NCI-H2227 (cell line): ENCODE data around the gene MRPL38.

Experiments used
- DNase-seq: peaks from one replicate; lab custom pipeline; 2025; ENCODE audit not compliant: unreplicated experiment; lab: John Stamatoyannopoulos, UW

The MRPL38 gene

GRCh38 chr17:75904749-75905521, at the start of gene MRPL38:
MRPL38 (minus strand) TSS chr17:75904884; CDS start chr17:75904875, 9 bp downstream.
- DNase-seq, result peak; percentile 98

- no peak for DNase-seq
Observed at GRCh38 chr17:75950855-75951554, 46.3 kb upstream of the MRPL38 start.

- no peak for DNase-seq
Observed at GRCh38 chr17:75950421-75950820, 45.7 kb upstream of the MRPL38 start.

- no peak for DNase-seq
Observed at GRCh38 chr17:75945211-75945610, 40.5 kb upstream of the MRPL38 start.

DNA sequence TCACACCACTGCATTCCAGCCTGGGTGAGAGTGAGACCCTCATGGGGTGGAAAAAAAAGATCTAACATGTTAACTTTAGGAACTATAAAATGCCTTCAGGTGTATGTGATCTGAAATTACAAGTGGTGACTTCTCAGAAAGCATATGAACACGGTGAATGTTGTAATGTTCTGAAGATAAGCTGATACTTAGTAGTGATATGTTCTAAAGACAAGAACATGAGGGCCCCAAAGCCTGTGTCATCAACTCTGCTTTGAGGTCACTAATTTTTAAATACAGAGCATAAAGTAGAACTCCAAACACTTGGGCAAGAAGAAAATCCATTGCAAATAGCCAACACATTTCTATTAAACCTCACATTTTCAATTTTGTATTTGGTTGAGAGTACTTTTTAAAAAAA, 38.8 kb upstream of the MRPL38 start:
- DNase-seq, result no peak

DNA sequence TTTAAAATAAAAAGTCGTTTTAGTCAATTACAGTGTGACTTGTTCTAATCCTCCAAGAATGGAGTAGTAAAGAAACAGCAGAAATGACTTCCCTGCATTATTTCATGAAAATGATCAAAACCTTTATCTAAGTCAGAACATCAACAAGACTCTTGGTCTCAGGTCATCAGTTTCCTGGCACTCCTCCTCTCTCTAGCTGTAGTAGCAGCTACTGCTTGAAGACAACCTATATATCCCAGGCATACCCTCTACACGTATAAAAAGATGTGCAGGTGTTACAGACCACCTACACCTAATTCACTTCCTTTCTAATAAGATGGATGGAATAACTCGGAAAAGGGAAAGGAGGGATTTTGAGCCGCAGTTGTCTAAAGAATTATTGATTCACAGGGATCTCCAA, 37.8 kb upstream of the MRPL38 start:
- no peak for DNase-seq

GRCh38 chr17:75941442-75941819, 36.7 kb upstream of the MRPL38 start:
- no peak for DNase-seq

GRCh38 chr17:75940727-75941441, 36.2 kb upstream of the MRPL38 start, which contains the start of gene FBF1:
FBF1 (minus strand) TSS chr17:75941042; CDS start chr17:75938149, 2,893 bp downstream.
- peak; percentile 97 for DNase-seq

DNA sequence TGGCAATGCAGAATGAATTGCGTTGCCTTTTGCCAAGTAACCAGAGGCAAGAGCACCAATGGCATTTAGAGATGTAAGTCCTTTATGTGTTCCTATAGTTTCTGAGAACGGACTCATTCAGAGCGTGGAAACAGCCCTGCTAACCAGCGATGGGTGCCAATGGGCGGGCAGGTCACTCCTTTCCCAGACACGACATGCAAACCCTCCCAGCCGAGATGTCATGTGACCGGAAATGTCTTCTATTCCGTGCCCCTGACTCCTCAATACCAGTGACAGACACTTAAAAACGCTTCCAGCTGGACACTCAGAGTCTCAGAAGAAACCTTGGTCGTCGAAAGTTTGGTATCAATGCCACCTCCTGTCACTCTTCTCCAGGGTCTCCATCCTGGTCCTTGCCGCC, 33.0 kb upstream of the MRPL38 start:
- no peak for DNase-seq

DNA sequence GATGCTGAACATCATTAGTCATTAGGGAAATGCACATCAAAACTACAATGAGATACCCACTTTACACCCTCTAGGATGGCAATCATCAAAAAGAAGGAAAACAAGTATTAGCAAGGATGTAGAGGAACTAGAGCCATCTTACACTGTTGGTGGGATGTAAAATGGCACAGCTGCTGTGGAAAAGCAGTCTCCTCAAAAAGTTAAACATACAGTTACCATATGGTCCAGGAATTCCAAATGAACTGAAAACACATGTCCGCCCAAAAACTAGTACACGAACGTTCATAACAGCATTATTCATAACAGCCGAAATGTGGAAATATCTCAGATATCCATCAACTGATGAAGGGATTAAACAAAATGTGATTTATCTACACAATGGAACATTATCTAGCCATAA, 29.1 kb upstream of the MRPL38 start:
- no peak for DNase-seq

DNA sequence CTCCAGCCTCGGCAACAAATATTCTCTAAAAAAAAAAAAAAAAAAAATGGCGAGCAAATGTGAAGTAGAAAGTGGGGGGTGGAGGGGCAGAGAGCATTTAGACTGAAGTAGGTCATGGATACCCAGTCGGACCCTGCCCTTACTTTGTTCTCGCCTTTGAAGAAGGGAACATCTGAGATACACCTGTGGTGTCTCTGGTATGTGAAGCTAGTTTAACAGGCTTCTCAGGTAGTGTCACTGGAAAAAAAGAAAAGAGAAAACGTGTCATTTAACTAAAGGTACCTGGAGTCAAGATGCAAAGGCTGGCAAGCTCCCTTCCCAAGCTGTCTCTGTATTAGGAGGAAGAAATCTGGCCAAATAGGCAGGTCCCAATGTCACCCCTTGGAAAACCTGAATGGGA, 28.2 kb upstream of the MRPL38 start:
- DNase-seq, result no peak

DNA sequence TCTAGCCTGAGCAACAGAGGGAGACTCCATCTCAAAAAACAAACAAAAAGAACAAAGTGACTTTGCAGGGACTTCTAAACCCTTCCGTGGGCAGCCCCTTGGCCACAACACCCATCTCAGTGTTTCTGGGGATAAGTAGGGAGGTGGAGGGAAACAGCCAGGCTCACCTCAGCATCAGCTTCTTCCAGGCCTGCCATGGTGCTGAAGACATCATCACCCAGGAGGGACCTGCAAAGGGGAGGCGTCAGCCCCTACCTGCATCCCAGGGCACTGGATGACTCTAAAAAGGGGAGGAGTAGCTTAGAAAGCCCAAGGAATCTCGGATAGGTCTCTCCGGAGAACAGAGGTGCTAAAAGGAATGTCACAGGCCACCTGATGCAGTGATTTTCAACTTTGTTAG, 26.4 kb upstream of the MRPL38 start:
- no peak for DNase-seq

GRCh38 chr17:75927286-75927922, 22.7 kb upstream of the MRPL38 start:
- peak; percentile 18 for DNase-seq

DNA sequence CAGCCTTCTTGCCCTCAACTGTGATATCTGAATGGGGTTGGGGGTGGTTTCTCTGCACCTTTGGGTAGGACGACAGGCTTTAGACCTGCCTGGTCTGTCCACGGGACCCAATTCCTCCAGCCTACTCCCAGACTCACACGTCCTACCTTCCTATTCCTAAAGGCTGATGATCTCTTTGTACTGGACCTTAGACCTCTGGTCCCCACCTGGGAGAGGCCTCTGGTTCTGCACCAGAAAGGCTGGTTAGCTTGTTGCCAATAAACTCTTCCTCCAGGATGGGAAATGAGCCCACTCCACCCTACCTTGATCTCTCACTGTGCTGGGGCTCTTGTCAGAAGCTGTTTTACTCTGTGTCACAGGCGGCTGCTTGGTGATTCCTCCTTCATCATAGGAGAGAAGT, 21.8 kb upstream of the MRPL38 start:
- no peak for DNase-seq

GRCh38 chr17:75925912-75926311, 21.2 kb upstream of the MRPL38 start:
- no peak for DNase-seq

DNA sequence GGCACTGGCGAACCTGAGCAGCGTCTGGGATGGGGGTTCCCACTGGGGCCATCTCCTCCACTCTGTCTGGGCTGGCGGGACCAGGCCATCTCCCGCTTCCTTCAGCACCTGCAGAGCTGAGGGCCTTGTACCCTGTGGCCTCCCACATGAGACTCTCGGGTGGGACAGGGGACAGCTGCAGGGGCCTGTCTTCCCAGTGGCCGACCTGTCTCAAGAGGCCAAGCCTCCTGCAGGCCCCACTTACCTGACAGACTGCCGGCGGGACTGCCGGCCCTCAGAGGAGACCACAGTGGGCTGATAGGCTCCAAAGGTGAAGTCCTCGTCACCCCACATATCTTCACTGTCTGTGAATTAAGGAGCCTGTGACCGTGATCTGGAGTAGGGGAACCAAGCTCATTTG, 20.4 kb upstream of the MRPL38 start:
- DNase-seq, result no peak

DNA sequence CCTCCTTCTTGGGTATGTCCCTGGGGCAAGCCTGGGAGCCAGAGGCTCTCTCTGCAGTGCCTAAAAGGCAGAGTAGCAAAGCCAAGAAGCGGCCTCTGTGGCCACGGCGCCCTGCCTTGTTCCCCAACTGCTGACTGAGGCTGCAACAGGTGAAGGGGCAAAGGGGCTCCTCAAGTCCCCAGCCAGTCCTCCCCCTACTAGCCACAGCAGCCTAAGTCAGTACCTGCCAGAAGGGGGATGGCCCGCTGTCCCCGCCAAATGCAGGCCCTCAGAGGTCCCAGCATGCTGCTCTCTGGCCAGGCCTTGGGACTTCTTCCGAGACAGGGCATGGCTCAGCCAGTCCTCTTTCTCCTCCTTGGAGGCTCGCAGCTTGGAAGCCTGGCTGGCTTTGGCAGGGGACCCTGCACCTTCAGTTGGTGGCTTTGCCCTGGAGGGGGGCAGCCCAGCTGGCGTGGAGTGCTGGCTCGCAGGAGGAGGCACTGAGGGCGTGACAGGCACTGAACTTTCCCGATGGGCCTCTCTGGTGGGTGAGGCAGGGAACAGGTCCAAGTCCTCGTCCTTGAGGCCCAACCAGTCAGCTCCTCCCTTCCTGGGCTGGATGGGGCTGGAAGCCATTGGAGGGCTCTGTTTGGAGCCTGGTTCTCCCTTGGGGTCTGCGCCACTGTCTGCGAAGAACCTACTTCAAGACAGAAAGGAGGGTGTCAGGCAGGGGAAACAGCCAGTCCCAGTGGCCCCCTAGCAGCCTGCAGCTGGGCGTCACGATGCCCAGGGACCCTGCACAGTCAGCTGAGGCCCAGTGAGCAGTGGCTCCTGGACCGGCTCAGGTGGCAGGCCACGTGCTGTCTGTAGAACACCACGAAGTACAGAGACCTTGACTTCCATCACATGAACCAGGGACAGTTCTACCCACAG, 18.5 kb upstream of the MRPL38 start:
- DNase-seq, result no peak

GRCh38 chr17:75922173-75922961, 17.7 kb upstream of the MRPL38 start:
- DNase-seq, result no peak

- DNase-seq, result no peak
Observed at GRCh38 chr17:75921596-75921995, 16.9 kb upstream of the MRPL38 start.
